ENCODE results near the gene IDH3A.

GRCh38 chr15:78178064-78178463 lies 28.9 kb downstream of the IDH3A start:
- TF ChIP-seq CTCF (conservative IDR thresholded peaks at IDR 0.05; ENCODE audit: low read depth, low read length) (no peak), EZH2 (IDR thresholded peaks at IDR 0.05; ENCODE audit: borderline replicate concordance, low read depth, low read length, poor library complexity, severe bottlenecking) (no peak)

All from A673 (cell line).